Measurements from ENCODE around the gene TELO2.
"Not testable (repeated sequence)": the region's sequence is repeated elsewhere in the genome, so short reads cannot be mapped to it uniquely, and the experiment has no call there.

TELO2 gene

DNA sequence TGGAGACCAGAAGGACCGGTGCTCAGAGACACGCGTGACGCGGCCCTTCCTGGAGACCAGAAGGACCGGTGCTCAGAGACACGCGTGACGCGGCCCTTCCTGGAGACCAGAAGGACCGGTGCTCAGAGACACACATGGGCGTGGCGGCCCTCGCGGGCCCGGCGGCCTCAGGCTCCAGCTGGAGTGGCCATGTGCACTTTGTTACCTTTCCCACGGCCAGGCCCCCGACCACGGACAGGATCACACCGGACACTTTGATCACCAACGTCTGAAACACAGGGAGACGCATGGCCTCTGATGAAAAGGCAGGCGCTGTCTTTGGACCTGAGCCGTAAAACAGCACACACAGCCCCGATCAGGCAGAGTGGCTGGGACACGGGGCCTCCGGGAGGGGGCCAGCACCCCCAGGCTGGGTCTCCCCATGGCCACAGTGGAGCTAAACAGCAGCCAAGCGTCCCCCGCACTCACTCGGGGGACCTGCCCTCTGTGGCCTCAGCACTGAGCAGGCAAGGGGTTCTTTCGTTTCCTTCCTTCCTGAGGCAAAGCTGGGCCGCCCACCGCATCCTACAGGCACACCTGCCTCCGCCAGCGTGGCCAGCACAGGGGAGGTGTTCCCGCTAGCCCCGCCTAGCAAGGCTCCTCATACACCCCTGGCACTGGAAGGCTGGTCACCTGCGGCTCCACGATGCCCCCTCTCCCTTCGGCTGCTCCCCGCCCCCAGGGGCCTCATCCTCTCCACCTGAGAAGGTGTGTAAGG lies 35.5 kb upstream of the TELO2 start:
- DNase-seq (ENCODE audit: low read depth in 3 of 3), result no peak

DNA sequence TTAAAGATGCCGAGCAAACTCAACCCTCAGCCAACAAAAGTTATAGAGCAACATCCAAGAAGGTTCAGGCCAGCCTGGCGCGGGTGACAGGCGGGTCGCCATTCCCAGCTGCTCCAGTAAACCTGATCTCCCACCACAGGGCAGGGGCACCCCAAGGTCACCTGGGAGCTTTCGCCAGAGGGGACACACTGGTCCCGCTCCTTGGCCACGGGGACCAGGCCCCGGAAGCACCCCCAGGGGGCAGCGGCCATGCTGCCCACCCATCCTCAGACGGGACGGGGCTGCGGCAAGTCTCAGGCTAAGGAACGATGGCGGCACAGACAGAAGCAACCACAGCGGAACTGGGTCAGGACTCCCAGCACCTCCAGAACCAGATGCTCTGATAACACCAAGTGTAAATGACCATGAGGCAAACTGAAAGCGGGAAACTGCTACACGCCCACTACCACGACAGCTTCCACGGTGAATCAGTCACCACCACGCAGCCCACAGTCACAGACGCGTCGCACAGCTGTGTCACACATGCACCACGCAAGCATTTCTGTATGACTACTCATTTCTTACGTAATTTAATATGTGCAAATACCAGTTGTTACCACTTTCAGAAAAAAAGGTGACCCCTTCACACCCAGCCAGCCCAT lies 34.7 kb upstream of the TELO2 start:
- no peak for DNase-seq (ENCODE audit: low read depth in 3 of 3)

DNA sequence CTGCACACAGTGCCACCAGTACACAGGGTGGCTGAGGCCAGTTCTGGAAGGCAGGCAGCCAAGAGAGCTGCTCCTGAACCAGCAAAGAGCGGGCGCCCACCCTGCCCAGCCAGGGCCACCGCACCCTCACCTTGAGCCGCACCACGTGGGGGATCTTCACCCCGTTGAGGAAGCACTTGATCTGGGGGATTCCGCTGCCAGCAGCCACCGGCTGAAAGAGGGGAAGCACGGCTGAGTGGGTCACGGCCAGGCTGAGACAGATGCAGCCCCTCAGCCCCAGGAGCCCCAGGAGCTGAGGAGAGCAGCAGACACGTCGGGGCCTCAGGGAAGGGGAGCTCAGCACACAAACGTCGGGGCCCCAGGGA lies 34.2 kb upstream of the TELO2 start:
- no peak for DNase-seq (ENCODE audit: low read depth in 3 of 3)

DNA sequence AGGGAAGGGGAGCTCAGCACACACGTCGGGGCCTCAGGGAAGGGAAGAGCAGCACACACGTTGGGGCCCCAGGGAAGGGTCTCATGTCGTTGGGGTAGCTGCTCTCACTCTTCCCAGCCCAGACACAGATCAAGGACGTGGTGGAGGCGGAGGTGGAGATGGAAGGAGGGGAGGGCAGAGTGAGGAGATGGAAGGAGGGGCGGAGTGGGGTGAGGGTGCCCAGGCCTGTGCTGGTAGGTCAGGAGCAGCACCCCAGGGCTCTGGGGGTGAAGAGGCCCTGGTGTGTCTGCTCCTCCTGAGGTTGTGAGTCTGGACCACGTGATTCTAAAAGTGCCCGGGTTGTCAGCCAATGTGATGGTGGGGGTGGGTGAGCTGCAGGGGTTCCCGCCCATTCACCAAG lies 33.2 kb upstream of the TELO2 start:
- no peak for DNase-seq (ENCODE audit: low read depth in 3 of 3)

DNA sequence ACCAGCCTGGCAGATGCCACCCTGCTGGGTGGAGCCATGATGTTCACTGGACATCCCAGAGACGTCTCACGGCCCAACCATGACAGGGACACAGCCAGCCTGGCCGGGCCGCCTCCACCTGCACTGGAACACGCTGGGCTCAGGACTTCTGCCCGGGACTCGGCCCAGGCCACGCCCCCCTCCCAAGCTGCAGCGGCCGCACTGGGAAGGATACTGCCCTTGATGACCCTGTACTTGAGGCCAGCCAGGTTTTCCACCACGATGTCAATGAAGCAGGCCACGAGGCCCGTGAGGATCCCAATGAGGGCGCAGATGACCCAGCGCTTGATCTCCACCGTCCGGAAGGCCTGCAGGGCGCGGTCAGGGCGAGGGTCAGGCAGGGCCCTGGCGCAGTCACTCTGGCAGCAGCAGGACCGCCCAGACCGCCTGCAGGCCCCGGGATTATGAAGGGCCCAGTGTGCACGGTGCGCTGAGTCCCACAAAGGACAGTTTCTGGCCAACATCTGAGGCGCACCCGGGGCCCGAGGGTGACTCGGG lies 32.5 kb upstream of the TELO2 start:
- no peak for DNase-seq (ENCODE audit: low read depth in 3 of 3)

DNA sequence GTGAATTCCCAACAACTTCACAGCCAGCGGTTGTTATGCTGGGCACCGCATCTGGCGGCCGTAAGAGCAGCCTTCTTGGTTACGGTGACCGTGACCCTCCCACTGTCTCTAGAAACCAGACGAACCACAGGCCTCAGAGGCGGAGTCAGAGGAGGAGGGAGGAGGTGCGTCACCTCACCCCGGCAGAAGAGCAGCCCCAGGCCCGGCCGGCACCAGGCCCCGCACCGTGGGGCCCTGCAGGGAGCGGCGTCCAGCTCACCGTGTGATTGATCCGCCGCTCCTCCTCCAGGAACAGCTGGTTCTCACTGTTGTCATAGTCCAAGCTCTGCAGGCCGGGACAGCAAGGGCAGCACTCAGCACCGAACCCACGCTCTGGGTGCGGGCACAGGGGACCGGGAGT lies 32.0 kb upstream of the TELO2 start:
- DNase-seq (ENCODE audit: low read depth in 3 of 3), result no peak

DNA sequence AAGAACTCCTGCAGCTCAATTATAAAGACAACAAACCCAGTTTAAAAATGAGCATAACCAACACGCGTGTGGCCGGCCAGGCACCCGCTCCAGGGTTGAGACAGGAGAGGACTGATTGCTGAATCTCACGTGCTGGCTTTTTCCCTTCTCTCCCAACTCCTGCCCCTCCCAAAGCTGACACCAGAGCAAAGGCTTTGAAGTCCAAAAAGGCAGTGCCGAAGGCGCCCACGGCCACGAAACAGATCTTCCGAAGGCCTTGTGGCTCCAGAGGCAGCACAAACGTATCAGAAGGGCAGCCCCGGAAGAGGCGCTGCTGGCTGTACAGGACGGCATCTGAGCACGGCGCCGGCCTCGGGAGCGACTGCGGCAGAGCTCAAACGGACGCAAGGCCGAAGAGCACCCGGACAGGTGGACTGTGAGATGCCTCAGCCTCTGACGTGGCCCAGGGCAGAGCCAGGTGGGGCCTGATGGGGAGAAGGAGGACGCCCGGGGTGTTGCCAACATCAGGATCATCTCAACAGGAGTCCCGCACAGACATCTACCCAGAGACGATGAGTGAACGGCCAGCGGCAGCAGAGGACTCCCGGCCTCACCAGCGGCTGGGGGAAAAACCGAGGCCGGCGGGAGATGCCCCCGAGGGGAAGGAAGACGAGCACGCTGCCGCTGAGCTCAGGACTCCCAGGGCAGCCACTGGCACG lies 28.8 kb upstream of the TELO2 start:
- no peak for DNase-seq (ENCODE audit: low read depth in 3 of 3)

DNA sequence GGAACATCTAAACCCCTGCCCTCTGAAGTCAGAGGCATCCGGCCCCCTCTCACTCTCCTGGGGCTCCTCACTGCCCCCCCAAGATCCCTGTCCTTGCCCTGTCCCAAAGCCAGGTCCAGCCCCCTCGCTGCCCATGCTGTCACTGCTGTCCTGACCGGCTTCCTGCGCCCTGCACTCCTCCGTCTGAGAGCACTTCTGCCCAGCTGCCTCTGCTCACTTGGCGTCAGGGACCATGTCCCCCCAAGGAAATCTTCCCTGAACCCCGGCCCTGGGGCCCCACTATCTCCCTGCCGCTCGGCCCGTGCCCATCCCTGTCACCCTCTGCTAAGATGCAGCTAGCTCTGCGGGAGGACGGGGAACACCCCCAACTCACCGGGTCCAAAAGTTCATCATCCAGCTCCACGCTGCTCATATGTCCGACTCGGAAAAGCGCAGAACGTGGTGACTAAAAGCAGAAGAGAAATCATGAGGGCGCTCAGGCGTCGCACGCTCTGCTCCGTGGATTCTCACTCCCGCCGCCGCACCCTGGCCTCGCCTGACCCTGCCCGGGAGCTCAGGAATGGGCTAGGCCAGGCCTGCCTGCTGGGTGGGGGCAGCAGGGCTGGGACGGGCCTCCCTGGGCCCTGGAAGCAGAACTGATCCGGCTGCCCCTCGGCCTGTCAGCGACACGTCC lies 28.1 kb upstream of the TELO2 start:
- DNase-seq (ENCODE audit: low read depth in 3 of 3), result no peak

DNA sequence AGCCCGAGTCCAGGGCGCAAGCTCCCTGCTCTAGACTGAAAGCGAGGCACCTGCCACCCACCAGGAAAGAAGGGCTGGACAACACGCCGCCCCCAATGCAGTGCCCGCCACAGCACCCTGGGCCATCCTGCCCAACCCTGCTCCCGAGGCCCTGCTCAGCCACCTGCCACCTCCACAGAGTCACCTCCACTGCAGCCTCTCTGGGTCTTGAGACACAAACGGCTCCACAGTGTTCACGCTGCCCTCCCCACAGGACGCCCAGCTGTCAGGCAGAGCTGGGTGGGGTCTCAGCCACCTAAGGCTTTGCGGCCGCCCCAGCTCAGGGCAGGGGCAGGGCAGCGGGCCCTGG lies 27.6 kb upstream of the TELO2 start:
- DNase-seq (ENCODE audit: low read depth in 3 of 3), result no peak

DNA sequence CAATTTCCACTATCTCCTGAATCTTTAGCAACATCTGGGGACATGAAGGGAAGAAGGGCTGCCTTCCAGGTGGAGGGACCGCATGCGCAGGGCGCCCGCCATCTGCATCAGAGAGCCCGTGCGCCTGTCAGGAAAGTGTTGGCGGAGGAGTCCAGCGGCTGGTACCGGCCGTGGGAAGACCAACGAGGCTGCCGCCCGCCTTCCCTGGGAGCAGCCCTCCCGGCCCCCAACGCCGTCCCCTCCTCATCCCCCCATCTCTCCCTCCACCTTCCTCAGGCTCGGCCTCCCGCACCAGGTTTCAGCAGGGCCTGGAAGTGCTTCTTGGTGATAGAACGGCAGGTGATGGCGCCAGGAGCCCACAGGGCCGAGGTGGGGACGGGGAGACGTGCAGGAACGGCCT lies 27.1 kb upstream of the TELO2 start:
- no peak for DNase-seq (ENCODE audit: low read depth in 3 of 3)

DNA sequence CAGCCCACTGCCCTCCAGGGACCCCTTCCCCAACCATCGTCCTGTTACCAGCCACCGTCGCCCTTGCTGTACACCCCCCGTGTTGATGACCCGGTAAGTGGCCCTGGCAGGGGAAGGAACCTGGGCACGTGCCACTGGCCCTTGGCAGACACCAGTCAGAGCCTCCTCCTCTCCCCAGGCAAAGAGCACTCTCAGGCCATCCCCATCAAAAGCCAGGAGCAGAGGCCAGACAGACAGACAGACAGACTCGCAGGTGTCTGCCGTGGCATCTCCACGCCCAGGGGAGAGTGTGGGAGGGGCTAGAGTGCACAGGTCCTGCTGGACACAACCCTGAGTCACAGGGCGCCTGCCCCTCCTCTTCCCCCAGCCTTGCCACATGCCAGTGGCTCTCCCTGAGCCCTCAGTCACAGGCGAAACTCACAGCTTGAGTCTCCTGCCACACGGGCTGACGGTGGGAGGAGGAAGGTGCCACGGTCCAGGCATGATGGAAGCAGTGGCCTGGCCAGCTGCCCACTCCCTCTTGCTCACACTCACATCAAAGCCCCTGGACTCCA lies 26.1 kb upstream of the TELO2 start:
- DNase-seq (ENCODE audit: low read depth in 3 of 3), result no peak

DNA sequence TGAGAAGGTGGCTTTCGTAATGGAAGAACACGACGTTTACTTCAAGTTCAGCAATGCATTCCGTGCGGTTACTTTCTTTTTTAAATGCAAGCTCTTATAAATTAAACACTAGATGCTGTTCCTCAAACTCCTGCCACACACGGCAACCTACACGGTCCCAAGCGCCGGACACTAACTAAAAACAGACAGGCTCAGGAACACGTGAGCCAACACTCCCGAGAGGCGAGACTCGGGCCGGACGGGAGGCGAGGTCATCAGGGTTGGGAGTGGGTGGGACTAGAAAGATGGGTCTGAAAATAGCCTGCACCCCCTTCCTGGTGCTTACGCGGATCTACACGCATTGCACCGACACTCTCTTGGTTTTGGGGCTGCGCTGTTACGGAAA lies 24.7 kb upstream of the TELO2 start:
- no peak for DNase-seq (ENCODE audit: low read depth in 3 of 3)

DNA sequence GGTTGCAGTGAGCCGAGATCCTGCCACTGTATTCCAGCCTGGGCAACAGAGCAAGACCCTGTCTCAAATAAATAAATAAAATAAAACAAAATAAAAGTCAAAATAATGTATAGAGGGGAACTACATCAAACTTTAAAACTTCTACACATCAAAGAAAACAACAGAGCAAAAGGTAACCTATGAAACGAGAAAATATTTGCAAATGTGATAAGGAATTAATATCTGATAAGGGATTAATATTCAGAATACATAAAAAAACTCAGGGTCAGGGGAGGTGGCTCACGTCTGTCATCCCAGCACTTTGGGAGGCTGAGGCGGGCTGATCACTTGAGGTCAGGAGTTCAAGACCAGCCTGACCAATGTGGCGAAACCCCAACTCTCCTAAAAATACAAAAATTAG lies 24.0 kb upstream of the TELO2 start:
- not testable (repeated sequence) for DNase-seq (ENCODE audit: low read depth in 3 of 3)

DNA sequence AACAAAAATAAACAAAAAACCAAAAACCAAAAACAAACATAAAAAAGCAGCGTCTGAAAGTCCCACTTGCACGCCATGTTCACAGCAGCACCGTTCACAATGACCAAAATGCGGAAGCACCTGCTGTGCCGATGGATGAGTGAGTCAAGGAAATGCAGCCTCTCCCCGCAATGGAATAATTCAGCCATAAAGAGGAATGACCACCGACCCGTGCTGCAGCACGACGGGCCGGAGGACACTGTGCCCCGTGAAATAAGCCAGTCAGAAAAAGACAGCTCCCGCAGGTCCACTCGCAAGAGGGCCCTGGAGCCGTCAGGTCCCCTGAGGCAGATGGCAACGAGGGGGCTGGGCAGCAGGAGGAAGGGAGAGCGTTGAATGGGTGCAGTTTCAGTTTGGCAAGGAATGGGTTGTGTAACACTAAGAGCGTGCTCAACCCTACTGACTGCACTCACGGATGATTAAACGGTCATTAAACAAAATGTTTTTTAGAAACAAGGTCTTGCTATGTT lies 23.4 kb upstream of the TELO2 start:
- DNase-seq (ENCODE audit: low read depth in 3 of 3), result no peak

DNA sequence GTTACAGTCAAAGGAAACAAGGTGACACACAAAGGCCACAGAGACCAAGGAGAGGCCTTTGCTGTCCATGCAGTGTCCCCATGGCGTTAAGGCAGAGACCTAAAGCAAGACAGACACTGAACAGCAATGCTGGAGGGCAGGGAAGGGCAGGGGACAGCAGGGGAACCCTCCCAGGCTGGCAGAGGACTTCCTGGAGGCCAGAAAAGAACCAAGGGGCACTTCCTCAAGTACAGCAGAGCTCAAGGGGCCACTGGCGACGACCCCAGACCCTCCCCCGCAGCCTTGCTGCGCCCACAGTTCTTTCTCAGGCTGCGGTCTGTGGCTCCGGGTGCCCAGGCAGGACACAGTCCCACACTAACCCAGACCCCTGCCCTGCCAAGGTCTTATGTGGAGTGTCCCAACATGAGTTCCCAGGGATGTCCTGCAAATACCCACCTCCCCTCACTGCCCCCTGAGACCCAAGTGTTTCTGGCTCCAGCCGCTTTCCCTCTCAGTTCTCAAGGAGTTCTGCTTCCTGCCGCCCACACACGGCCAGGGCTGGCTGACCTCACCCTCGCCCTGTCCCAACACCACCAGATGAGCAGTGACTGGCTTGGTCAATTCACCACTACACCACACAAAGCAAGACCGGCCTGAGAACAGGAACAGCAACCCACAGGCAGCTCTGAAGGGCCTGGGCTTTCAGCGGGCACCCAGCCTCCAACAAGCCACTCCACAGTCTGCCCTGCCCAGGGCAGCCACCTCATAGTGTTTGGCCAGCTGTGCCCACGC lies 22.5 kb upstream of the TELO2 start:
- DNase-seq (ENCODE audit: low read depth in 3 of 3), result no peak

DNA sequence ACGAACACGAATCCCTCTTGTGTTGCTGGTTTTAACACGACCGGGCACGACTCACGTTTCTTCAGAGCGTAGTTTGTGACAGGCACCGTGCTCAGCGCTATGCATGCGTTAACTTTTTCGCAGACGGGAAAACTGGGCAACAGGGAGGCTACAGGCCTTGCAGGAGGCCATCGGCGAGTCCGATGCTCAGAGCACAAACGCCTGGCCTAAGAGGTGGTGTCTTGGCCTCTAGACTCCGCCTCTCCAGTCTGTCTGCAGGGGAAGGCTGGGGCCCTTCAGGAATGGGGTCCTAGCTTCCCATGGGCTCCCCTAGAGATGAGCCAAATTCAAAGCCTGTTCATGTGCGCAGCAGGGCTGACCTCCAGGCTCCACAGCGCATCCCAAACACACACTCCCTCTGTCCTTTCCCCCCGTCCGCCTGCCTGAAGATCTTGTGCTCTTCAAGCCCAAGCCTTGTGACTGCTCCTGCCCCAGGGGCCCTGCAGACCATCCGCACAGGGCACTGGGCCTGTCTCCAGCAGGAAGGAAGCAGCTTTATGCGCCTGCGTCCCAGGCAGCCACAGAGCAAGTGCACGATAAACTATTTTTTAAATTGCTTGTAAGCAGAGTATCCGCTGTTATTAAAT lies 21.5 kb upstream of the TELO2 start:
- no peak for DNase-seq (ENCODE audit: low read depth in 3 of 3)

DNA sequence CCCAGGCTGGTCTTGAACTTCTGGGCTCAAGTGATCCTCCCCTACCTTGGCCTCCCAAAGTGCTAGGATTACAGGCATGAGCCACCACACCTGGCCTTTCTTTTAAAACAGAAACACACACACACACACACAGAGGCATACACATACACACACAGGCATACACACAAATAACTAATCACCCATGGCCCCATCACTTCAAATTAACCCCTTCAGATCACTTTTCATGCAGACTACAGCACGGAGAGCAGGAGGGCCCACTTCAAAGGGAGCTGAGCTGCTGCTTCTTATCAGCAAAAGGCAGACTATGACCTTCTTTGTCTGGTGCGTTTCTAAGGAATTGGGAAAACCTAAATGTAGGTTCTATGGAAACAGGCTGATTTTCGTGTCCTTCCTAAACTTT lies 20.2 kb upstream of the TELO2 start:
- DNase-seq (ENCODE audit: low read depth in 3 of 3), result no peak

DNA sequence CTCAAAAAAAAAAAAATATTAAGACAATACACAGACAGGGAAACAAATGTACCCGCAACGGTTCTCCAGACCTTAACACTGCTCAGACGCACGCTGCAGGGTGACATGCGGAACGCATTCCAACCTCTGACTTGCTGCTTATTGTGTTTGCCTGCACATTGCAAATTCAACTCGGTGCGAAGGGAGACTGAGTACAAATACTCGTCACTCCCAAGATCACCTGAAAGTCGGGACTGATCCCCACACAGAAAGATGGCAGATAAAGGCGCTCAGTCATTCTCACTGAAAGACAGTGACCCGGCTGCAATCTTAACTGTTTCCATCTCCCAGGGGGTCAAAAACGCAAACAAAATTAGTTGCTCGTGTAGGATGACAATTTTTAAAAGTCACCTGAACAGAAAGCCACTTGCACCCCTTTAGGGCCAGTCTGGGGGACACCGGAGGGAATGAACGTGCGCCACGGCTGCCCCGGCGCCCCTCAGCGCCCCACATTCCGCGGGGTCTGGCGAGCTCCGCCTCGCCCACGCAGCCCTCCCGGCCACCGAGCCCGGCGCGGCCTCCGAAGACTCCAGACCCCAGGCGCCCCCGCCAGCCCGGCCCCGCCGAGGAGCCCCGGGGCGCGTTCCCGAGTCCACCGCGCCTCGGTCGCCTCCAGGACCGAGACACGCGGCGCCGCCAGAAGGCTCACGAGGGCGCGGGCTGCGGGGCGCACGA lies 18.9 kb upstream of the TELO2 start:
- DNase-seq (ENCODE audit: low read depth in 3 of 3), result no peak

DNA sequence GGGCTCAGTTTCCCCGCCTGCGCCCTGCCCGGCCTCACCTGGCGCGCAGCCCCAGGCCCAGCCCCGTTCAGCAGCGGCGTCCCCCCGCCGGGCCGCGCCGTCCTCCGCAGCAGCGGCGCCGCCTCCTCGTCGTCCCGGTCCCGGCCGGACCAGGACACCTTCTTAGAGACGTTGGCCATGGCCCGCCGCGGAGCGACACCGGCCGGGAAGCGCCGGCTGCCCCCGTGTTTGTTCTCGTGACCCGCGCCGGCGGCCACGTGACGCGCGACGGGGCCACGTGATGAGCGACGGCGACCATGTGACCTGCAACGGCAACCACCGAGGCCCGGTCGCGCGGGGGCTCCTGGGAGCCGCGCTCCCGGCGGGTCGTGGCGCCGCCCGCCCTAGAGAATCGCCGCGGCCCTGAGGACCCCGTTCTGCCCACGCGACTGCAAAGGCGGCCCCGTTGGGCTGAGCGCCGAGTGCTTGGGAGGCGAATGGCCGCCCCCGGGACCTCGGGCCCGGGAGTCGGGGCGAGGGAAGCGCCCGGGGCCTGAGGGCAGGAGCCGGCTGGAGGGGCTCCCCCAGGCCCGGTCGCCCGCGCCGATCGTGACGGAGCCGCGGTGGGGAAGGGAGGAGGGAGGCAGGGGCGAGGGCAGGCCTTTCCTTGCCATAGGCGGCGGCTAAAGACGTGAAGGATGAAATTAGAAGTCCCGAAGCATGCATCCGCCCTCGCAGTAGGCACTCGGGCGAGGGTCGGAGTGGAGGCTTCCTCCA lies 18.2 kb upstream of the TELO2 start, which contains the start of gene CLCN7:
CLCN7 (minus strand) TSS at position 233 of the 756 bp plus-strand sequence; CDS start at position 179, 54 bp downstream.
- peak; percentile 78 to 86 (median 79) for DNase-seq (ENCODE audit: low read depth in 3 of 3)
